Measurements from ENCODE around the gene TET2.

TET2 gene

GRCh38 chr4:105192474-105192873 is 45.8 kb downstream of the TET2 start:
- H3K4me3 ChIP-seq (ENCODE audit: low read length): no peak overlapping the region
- DNase-seq (ENCODE audit: low read depth): no peak
- TF ChIP-seq CTCF (conservative IDR thresholded peaks at IDR 0.05; ENCODE audit: low read length): no peak

GRCh38 chr4:105192910-105193309 is 46.2 kb downstream of the TET2 start:
- no peak for DNase-seq (ENCODE audit: low read depth)
- TF ChIP-seq CTCF (conservative IDR thresholded peaks at IDR 0.05; ENCODE audit: low read length): no peak
- no peak overlapping the region for H3K4me3 ChIP-seq (ENCODE audit: low read length)

GRCh38 chr4:105193536-105193935 is 46.9 kb downstream of the TET2 start:
- H3K4me3 ChIP-seq (ENCODE audit: low read length): no peak overlapping the region
- no peak for DNase-seq (ENCODE audit: low read depth)
- TF ChIP-seq CTCF (conservative IDR thresholded peaks at IDR 0.05; ENCODE audit: low read length): no peak

GRCh38 chr4:105194328-105195231 is 47.9 kb downstream of the TET2 start:
- H3K4me3 ChIP-seq (ENCODE audit: low read length): no peak overlapping the region
- TF ChIP-seq CTCF (conservative IDR thresholded peaks at IDR 0.05; ENCODE audit: low read length): no peak
- DNase-seq (ENCODE audit: low read depth): no peak

- DNase-seq (ENCODE audit: low read depth): no peak
- TF ChIP-seq CTCF (conservative IDR thresholded peaks at IDR 0.05; ENCODE audit: low read length): peak; percentile 34
- H3K4me3 ChIP-seq (ENCODE audit: low read length): no peak overlapping the region
Measured at GRCh38 chr4:105196523-105197145, 50.0 kb downstream of the TET2 start.

- no peak for TF ChIP-seq CTCF (conservative IDR thresholded peaks at IDR 0.05; ENCODE audit: low read length)
- DNase-seq (ENCODE audit: low read depth): peak; percentile 18
Measured at GRCh38 chr4:105197777-105198176, 51.1 kb downstream of the TET2 start.

GRCh38 chr4:105198541-105198940 is 51.9 kb downstream of the TET2 start:
- no peak overlapping the region for H3K4me3 ChIP-seq (ENCODE audit: low read length)
- DNase-seq (ENCODE audit: low read depth): peak; percentile 66
- TF ChIP-seq CTCF (conservative IDR thresholded peaks at IDR 0.05; ENCODE audit: low read length): no peak

More at GRCh38 chr4:105197777-105198176, 51.1 kb downstream of the TET2 start:
- no peak overlapping the region for H3K4me3 ChIP-seq (ENCODE audit: low read length)
